GM10266 (cell line): Measurements from ENCODE around the gene BRIP1.

ENCODE experiments used
- DNase-seq: peaks from one replicate; pipeline ENCODE4 v3.0.0; 2012; ENCODE audit errors: extremely low spot score
- TF ChIP-seq, protein P1 (sequence below): IDR thresholded peaks from 2 replicates; pipeline ENCODE4 v1.5.1; 2012; ENCODE audit warnings: mild to moderate bottlenecking, low read depth; ENCODE audit not compliant: control insufficient read depth, insufficient read depth; ENCODE audit errors: missing control alignments

Gene BRIP1

DNA sequence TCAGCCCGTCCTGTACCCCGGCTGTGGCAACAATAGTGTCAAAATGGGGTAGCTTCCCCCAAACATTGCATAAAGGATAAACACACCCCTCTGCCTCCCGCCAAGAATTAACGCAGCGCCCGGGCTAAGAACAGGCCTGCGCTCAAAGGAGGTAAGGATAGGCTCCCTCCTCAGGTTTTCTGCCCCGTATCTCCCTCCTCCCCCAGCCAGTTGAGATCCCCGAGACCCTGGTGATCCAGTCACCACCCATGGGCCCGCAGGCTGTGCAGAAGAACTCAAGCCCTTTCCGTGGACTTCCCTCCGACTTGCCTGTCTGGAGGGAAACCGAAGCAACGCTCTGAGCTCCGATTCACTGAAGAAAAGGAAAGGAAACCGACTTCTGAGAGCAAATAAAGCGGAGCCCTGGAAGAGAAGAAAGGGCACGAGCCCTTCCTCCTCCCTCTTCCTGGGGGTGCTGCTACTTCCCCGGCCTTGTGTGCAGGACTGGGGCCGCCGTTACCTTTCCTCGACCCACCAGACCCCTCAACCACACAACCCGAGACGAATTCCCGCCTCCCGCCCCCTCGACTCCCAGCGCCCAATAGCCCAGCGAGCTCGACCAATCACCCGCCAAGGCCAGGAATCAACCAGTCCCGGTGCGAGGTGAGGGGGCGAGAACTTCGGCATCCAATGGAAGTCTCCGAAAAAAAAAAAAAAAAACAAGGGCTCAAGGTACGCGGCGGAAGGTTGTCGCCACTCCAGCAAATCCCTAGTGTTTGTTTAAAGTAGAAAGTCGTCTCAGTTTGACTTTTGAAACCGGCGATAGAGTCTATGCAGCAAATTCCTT lies at the start of gene BRIP1:
Gene BRIP1, minus strand, starts transcription at position 554 of the 826 bp plus-strand sequence. CDS start 1,989 bp downstream, outside the sequence.
- DNase-seq, result peak; percentile 88

DNA sequence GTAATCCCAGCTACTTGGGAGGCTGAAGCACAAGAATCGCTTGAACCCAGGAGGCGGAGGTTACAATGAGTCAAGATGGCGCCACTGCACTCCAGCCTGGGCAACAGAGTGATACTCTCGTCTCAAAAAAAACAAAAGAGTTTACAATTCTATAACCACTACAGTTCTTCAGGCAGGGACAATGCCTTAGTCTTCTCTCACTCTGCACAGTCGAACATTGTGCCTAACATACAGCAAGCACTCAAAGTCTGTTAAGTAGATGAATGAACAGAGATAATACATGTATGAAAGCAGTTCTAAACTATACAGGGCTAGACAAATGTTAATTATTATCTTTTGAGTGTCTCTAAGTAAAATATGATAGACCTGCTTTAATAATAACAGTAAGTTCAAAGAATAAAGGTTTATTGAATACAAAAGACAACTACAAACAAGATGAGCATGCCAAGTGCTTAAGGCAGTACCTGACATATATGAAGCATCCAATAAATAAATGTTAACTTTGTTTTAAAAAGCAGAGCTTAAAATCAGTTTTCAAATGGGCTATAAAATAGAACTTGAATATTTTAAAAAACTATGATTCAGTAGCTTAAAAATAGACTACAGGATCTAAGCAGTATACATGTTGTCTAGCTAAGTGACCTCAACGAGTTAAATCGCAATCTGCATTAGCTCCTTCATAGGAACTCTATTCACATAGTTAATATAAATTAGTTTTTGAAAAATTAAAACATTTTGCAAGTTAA lies 45.1 kb upstream of the BRIP1 start:
- TF ChIP-seq, protein P1, sequence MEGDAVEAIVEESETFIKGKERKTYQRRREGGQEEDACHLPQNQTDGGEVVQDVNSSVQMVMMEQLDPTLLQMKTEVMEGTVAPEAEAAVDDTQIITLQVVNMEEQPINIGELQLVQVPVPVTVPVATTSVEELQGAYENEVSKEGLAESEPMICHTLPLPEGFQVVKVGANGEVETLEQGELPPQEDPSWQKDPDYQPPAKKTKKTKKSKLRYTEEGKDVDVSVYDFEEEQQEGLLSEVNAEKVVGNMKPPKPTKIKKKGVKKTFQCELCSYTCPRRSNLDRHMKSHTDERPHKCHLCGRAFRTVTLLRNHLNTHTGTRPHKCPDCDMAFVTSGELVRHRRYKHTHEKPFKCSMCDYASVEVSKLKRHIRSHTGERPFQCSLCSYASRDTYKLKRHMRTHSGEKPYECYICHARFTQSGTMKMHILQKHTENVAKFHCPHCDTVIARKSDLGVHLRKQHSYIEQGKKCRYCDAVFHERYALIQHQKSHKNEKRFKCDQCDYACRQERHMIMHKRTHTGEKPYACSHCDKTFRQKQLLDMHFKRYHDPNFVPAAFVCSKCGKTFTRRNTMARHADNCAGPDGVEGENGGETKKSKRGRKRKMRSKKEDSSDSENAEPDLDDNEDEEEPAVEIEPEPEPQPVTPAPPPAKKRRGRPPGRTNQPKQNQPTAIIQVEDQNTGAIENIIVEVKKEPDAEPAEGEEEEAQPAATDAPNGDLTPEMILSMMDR, result no peak
- no peak for DNase-seq

More for the DNA sequence above, at the start of gene BRIP1:
- TF ChIP-seq, protein P1, result no peak

DNA sequence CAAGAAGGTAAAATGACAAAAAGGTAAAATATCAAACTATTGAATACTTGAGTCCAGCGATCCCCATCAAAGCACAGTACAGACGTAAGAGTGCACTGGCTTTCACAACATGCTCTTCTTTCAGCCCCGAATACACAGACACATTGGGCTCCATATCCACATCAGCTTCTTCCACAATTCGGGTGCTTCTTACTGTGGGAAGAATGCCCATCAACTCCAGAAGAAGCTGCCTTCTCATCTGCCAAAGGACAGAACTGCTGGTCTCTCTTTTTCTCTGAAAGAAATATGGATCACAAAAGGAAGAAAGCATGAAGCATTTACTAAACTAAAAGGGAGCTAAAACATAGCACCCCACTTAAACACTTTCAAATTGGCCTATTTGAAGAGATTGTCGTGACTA lies 44.0 kb upstream of the BRIP1 start:
- no peak for DNase-seq
- TF ChIP-seq, protein P1, result no peak

DNA sequence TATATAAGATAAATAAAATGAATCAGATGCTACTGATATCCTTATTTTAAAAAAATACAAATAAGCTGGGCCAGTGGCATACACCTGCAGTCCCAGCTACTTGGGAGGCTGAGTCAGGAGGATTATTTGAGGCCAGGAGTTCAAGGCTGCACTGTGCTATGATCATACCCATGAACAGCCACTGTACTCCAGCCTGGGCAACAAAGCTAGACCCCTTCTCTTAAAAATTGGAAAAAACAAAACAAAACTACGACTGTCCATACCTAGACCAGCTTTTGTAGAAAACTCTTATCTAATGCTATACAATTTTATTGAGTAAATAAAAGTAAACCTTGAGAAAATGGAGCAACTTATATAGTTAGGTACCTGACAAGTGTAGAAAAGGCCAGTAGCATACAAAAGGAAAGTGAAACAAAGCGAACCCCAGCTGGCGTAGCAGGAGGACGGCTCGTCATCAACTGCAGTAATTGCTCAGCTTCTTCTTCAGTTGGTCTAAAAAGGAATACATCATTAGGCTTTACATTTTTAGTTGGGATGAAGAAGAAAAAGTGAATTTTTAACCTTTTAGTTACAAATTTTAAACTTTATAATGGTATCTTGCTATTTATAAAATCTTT lies 40.9 kb upstream of the BRIP1 start:
- DNase-seq, result peak; percentile 64
- TF ChIP-seq, protein P1, result no peak

DNA sequence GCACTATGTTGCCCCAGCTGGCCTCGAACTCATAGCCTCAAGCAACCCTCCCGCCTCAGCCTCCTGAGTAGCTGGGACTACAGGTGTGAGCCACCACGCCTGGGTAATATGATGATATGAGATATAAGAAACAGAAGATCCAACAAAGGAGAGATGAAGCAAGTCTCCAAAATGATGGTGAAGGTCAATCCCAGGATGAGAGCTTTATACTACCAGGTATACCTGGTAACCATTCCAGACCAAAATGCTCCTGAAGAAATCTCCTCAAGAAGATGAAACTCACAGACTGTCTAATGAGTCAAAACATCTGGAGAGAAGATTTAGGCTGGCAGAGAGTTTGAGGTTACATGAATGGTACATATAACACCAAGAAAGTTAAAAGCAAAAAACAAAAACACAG lies 39.9 kb upstream of the BRIP1 start:
- TF ChIP-seq, protein P1, result no peak
- no peak for DNase-seq

DNA sequence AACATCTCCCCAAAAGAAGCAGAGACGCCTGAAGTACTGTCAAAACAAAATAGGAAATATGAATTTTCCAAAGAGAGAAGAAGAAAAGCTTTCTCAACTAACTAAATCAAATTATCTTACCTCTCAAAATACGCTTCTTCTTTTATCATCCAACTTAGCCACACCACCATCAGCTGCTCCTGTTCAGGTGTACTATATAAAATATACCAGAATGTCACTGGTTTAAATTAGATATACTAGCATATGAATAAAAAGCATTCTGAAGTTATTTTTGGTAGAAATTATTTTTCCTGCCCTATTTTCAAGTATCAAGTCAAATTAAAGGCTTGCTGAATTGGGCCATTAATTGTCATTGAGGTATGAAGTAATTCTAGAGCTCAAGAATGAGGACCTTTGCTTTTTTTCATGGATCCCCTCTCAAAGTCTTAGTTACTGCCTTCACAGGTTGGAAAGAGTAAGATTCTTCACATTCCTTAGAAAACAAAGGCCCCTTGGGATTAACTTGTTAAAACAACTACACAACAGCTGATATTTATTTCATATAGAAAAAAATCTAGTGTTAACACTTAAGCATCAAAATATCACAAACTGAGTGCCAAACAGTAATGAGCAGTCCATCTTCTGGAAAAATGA lies 34.3 kb upstream of the BRIP1 start:
- no peak for DNase-seq
- TF ChIP-seq, protein P1, result no peak
